ENCODE measurements around the gene INSR. TPM values are rescaled to one million over a fixed set of nuclear protein-coding genes. Genes with fewer than 3 reads are reported as not detected.

The INSR gene
- total and polyA plus RNA-seq, 2 donors (not counting 3 experiments of a cell fraction or from before 2014, with no cell fraction given), result 4.9 to 19.5 TPM

DNA sequence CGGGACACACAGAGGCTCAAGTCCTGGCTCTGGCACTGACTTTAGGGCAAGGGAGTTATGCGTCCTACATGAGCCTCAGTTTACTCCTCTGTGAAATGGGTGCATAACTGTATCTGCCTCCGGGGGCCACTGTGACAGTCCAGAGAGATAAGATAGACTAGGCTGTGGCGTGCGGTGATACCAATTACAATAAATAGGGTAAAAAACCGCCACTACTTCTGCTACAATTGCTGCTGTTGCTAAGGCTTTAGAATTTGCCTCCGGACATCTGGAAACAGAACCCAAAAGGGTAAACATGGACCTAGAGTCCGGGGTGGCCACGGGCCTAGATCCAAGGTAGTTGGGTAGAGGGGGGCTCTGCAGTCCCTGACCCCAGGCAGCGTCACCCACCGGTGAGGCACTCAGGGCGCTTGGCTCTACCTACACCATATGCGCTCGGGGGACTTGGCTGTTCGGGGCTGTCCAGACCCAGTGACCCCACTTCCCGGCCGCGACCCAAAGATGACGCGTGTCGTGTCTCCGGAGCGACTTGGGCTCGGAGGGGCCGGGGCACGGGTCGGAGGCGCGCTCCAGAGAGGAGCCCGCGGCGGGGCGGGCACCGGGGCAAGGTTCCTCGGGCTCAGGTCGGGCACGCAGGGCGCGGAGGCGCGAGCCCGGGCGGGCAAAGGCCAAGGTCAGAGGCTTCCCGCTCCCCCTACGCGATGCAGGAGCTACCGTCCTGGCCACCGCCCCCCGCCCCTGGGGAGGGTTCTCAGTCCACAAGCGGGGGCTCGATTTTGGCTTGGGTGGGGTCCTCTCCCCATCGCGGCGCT is 1.1 kb downstream of the INSR start:
- Histone ChIP-seq H3K27me3 (ENCODE audit: control insufficient read depth in 2 of 2, insufficient read depth in 2 of 2, low read length in 2 of 2) (no peaks in the 10 kb centered on the region), H3K9me1 (replicated peaks; ENCODE audit: control insufficient read depth, extremely low read depth, insufficient read depth, low read length) (no peaks in the 10 kb centered on the region), H3K27ac (ENCODE audit: insufficient read depth, low read depth, low read length) (no peak overlapping the region), H3K9me3 (replicated peaks; ENCODE audit: control insufficient read depth, insufficient read depth, low read length) (no peaks in the 10 kb centered on the region), H3K4me2 (ENCODE audit: insufficient read depth, low read length) (peak overlapping the region; percentile 64), H4K20me1 (replicated peaks; ENCODE audit: control insufficient read depth, extremely low read depth, insufficient read depth, low read length) (no peaks in the 10 kb centered on the region), H3K4me3 (replicated peaks in 1 of 3; ENCODE audit: insufficient read depth in 1 of 3, low read depth in 1 of 3, low read length in 3 of 3) (peak overlapping the region; percentile 42 to 55 (median 50)), H3K79me2 (ENCODE audit: control insufficient read depth, insufficient read depth, low read length) (no peaks in the 10 kb centered on the region), H3K4me1 (ENCODE audit: control insufficient read depth, extremely low read depth, insufficient read depth, low read length) (peaks cover 3% of the 10 kb centered on the region), H3K9ac (replicated peaks; ENCODE audit: extremely low read depth, insufficient read depth, low read length) (peak overlapping the region; percentile 58), H2AFZ (ENCODE audit: low read depth, low read length) (peak overlapping the region; percentile 72), H3K36me3 (ENCODE audit: control insufficient read depth in 2 of 2, extremely low read depth in 1 of 2, insufficient read depth in 2 of 2, low read length in 2 of 2) (no peaks in the 10 kb centered on the region)
- no TSS peak for BruUV-seq (replicated peaks)
- intact Hi-C loops (cut with micrococcal nuclease), result no loop called here
- DNase-seq (ENCODE audit: low read depth, low spot score) (no peak), FAIRE-seq (no peak)
- CTCF ChIA-PET, result interaction anchor here (1.1 to 1.4 kb wide), 2 partner anchors 92 to 111 kb away, joined by 3 to 4 read pairs; no protein-coding TSS in a partner anchor
- dilution Hi-C loops (cut with MboI; ENCODE audit: extremely low pct_ligation_motif_present, low sequenced_read_pairs), result no loop called here
- TF ChIP-seq GATA2 (IDR thresholded peaks at IDR 0.05; ENCODE audit: insufficient read depth, insufficient read length, low read depth, low read length) (no peak), POLR2AphosphoS5 (IDR thresholded peaks at IDR 0.05; ENCODE audit: insufficient read depth, low read depth, low read length) (no peak), MYC (IDR thresholded peaks at IDR 0.05; ENCODE audit: low read depth, low read length) (no peak), POLR2A (IDR thresholded peaks at IDR 0.05; ENCODE audit: low read depth, low read length) (no peak), EZH2 (IDR thresholded peaks at IDR 0.05; ENCODE audit: borderline replicate concordance, low read depth, low read length, severe bottlenecking) (no peak), FOS (IDR thresholded peaks at IDR 0.05; ENCODE audit: borderline replicate concordance, insufficient read depth, low read length) (no peak), JUN (IDR thresholded peaks at IDR 0.05; ENCODE audit: borderline replicate concordance, insufficient read depth, insufficient read length, low read depth) (no peak)
- TF ChIP-seq, protein P1, sequence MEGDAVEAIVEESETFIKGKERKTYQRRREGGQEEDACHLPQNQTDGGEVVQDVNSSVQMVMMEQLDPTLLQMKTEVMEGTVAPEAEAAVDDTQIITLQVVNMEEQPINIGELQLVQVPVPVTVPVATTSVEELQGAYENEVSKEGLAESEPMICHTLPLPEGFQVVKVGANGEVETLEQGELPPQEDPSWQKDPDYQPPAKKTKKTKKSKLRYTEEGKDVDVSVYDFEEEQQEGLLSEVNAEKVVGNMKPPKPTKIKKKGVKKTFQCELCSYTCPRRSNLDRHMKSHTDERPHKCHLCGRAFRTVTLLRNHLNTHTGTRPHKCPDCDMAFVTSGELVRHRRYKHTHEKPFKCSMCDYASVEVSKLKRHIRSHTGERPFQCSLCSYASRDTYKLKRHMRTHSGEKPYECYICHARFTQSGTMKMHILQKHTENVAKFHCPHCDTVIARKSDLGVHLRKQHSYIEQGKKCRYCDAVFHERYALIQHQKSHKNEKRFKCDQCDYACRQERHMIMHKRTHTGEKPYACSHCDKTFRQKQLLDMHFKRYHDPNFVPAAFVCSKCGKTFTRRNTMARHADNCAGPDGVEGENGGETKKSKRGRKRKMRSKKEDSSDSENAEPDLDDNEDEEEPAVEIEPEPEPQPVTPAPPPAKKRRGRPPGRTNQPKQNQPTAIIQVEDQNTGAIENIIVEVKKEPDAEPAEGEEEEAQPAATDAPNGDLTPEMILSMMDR (IDR thresholded peaks at IDR 0.05; ENCODE audit: extremely low read depth in 1 of 2, insufficient read depth in 1 of 2, low read depth in 1 of 2, low read length in 2 of 2), result no peak
- TF ChIP-seq, protein P2, sequence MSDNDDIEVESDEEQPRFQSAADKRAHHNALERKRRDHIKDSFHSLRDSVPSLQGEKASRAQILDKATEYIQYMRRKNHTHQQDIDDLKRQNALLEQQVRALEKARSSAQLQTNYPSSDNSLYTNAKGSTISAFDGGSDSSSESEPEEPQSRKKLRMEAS (IDR thresholded peaks at IDR 0.05; ENCODE audit: insufficient read depth, insufficient read length), result no peak
- POLR2A ChIA-PET, result interaction anchor here (0.5 to 1.3 kb wide), 2 partner anchors 93 to 615 kb away, joined by 3 read pairs; no protein-coding TSS in a partner anchor

Data from endothelial cell of umbilical vein (primary cell).